ENCODE data around the gene ZNF609. TPM values are rescaled to one million over a fixed set of nuclear protein-coding genes. Genes with fewer than 3 reads are reported as not detected.

ZNF609 gene
- total RNA-seq, 1 experiment from 2014 or later, result 31.0 TPM

- TF ChIP-seq SRF (IDR thresholded peaks at IDR 0.05; ENCODE audit: low read depth) (no peak), ZFX (IDR thresholded peaks at IDR 0.05) (no peak), CEBPB (IDR thresholded peaks at IDR 0.05; ENCODE audit: low read depth) (no peak), POLR2A (IDR thresholded peaks at IDR 0.05; ENCODE audit: borderline replicate concordance, extremely low read depth, insufficient read depth, insufficient read length) (no peak), POLR2AphosphoS5 (IDR thresholded peaks at IDR 0.05; ENCODE audit: low read depth, low read length) (no peak), EZH2 (IDR thresholded peaks at IDR 0.05) (no peak), JUND (IDR thresholded peaks at IDR 0.05) (no peak), CTCF (IDR thresholded peaks at IDR 0.05 in 2 of 3, conservative IDR thresholded peaks at IDR 0.05 in 1 of 3; ENCODE audit: borderline replicate concordance in 1 of 3, insufficient read depth in 1 of 3, low read depth in 2 of 3, low read length in 2 of 3) (no peak), ELF1 (IDR thresholded peaks at IDR 0.05; ENCODE audit: borderline replicate concordance, low read depth) (no peak), YY1 (IDR thresholded peaks at IDR 0.05; ENCODE audit: extremely low read depth, insufficient replicate concordance, low read depth, low read length) (no peak), SIN3A (IDR thresholded peaks at IDR 0.05; ENCODE audit: low read depth) (no peak), CBX3 (IDR thresholded peaks at IDR 0.05; ENCODE audit: low read depth) (no peak)
- TF ChIP-seq, protein P1, sequence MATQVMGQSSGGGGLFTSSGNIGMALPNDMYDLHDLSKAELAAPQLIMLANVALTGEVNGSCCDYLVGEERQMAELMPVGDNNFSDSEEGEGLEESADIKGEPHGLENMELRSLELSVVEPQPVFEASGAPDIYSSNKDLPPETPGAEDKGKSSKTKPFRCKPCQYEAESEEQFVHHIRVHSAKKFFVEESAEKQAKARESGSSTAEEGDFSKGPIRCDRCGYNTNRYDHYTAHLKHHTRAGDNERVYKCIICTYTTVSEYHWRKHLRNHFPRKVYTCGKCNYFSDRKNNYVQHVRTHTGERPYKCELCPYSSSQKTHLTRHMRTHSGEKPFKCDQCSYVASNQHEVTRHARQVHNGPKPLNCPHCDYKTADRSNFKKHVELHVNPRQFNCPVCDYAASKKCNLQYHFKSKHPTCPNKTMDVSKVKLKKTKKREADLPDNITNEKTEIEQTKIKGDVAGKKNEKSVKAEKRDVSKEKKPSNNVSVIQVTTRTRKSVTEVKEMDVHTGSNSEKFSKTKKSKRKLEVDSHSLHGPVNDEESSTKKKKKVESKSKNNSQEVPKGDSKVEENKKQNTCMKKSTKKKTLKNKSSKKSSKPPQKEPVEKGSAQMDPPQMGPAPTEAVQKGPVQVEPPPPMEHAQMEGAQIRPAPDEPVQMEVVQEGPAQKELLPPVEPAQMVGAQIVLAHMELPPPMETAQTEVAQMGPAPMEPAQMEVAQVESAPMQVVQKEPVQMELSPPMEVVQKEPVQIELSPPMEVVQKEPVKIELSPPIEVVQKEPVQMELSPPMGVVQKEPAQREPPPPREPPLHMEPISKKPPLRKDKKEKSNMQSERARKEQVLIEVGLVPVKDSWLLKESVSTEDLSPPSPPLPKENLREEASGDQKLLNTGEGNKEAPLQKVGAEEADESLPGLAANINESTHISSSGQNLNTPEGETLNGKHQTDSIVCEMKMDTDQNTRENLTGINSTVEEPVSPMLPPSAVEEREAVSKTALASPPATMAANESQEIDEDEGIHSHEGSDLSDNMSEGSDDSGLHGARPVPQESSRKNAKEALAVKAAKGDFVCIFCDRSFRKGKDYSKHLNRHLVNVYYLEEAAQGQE (IDR thresholded peaks at IDR 0.05; ENCODE audit: low read depth), result no peak
- TF ChIP-seq, protein P2, sequence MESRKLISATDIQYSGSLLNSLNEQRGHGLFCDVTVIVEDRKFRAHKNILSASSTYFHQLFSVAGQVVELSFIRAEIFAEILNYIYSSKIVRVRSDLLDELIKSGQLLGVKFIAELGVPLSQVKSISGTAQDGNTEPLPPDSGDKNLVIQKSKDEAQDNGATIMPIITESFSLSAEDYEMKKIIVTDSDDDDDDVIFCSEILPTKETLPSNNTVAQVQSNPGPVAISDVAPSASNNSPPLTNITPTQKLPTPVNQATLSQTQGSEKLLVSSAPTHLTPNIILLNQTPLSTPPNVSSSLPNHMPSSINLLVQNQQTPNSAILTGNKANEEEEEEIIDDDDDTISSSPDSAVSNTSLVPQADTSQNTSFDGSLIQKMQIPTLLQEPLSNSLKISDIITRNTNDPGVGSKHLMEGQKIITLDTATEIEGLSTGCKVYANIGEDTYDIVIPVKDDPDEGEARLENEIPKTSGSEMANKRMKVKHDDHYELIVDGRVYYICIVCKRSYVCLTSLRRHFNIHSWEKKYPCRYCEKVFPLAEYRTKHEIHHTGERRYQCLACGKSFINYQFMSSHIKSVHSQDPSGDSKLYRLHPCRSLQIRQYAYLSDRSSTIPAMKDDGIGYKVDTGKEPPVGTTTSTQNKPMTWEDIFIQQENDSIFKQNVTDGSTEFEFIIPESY (IDR thresholded peaks at IDR 0.05; ENCODE audit: extremely low read depth, insufficient replicate concordance, low read length), result no peak
- H3K27ac ChIP-seq (ENCODE audit: low read depth, low read length), result no peak overlapping the region
- no peak overlapping the region for H3K9ac ChIP-seq (ENCODE audit: low read length)
- BruUV-seq (replicated peaks), result no TSS peak
- H3K27me3 ChIP-seq (ENCODE audit: insufficient read depth, low read length), result no peaks in the 10 kb centered on the region
- H2AFZ ChIP-seq (ENCODE audit: low read depth, low read length, poor library complexity, severe bottlenecking), result no peak overlapping the region
- DNase-seq (ENCODE audit: low read depth, low spot score) (no peak), ATAC-seq (no peak)
- H3K9me2 ChIP-seq (ENCODE audit: insufficient read depth), result no peaks in the 10 kb centered on the region
- H3K4me2 ChIP-seq (ENCODE audit: low read length), result no peak overlapping the region
- intact Hi-C loops (cut with micrococcal nuclease), result no loop called here
- ChIA-PET CTCF (no interaction called here), RAD21 (ENCODE audit: low non-redundant PET in 1 of 2, low total read pairs in 2 of 2, uncharacterized antibody in 2 of 2, unreplicated experiment in 2 of 2) (no interaction called here), POLR2A (no interaction called here)
- no peaks in the 10 kb centered on the region for H3K4me1 ChIP-seq (ENCODE audit: control insufficient read depth in 1 of 2, insufficient read depth in 2 of 2, low read length in 2 of 2)
- H3K9me3 ChIP-seq (ENCODE audit: control insufficient read depth in 1 of 2, insufficient read depth in 1 of 2, low read depth in 1 of 2, low read length in 2 of 2), result no peaks in the 10 kb centered on the region
- no peak overlapping the region for H3K4me3 ChIP-seq (replicated peaks in 1 of 2; ENCODE audit: low read depth in 1 of 2, low read length in 2 of 2)
- H3K79me2 ChIP-seq (ENCODE audit: insufficient read depth, low read length), result peaks cover 12% of the 10 kb centered on the region; the same call in 1 of the 2 replicates
- no peaks in the 10 kb centered on the region; a peak in 1 of 4 replicates for H3K36me3 ChIP-seq (ENCODE audit: control insufficient read depth in 1 of 2, insufficient read depth in 2 of 2, low read length in 2 of 2)
- no peaks in the 10 kb centered on the region for H4K20me1 ChIP-seq (ENCODE audit: insufficient read depth)
Observed at GRCh38 chr15:64485796-64486195, 25.4 kb downstream of the ZNF609 start.
